SK-N-SH (cell line): ENCODE measurements around the gene RNF8. TPM values are rescaled to one million over a fixed set of nuclear protein-coding genes. Genes with fewer than 3 reads are reported as not detected.

ENCODE experiments used
- CTCF ChIA-PET: fragments of 300-600, 350-600 bp; formaldehyde crosslinking; extraction: SDS; loops from one replicate; lab custom pipeline; 2021; lab: Yijun Ruan, JAX
- POLR2A ChIA-PET: fragments of 350-600 bp; sonication (Branson Sonifier 250); formaldehyde crosslinking; extraction: SDS; loops from one replicate; lab custom pipeline; 2020; ENCODE audit warnings: antibody characterized with exemption, inconsistent platforms; lab: Yijun Ruan, JAX
- DNase-seq: peaks from one replicate; pipeline ENCODE4 v3.0.0; 2012
- H2AFZ ChIP-seq: fragments of 200-600 bp; sonication (generic); 2 replicates; pipeline ENCODE4 v1.8.1; 2016; ENCODE audit warnings: antibody characterized with exemption, mild to moderate bottlenecking, low read depth
- H3F3A ChIP-seq: fragments of 200-600 bp; sonication (generic); replicated peaks from 2 replicates; pipeline ENCODE3; 2016; ENCODE audit warnings: antibody characterized with exemption, mild to moderate bottlenecking; ENCODE audit not compliant: insufficient read depth
- H3K27ac ChIP-seq, 2 experiments: fragments of 200-500 bp in 1 of 2; fragments of 200-600 bp in 1 of 2; sonication (Bioruptor generic) in 1 of 2; sonication (generic), shearing (Covaris generic) in 1 of 2; 2 replicates each; pipeline versions ENCODE4 v1.5.1 to v1.6.1; 2014 to 2016; ENCODE audit warnings: low read depth in 2 of 2, inconsistent platforms in 1 of 2, low read length in 1 of 2, mild to moderate bottlenecking in 1 of 2, mixed read lengths in 1 of 2
- H3K27me3 ChIP-seq: fragments of 200-600 bp; sonication (generic), shearing (Covaris generic); 2 replicates; pipeline ENCODE4 v1.6.1; 2016; ENCODE audit warnings: mixed run types; ENCODE audit not compliant: insufficient read depth
- H3K36me3 ChIP-seq, 2 experiments: fragments of 200-500 bp in 1 of 2; fragments of 200-600 bp in 1 of 2; sonication (Bioruptor generic) in 1 of 2; sonication (generic) in 1 of 2; replicated peaks in 1 of 2; 2 replicates each; pipeline versions ENCODE3 to v1.5.1; 2014 to 2016; ENCODE audit warnings: low read length in 1 of 2, mild to moderate bottlenecking in 1 of 2; ENCODE audit not compliant: insufficient read depth in 2 of 2, control insufficient read depth in 1 of 2
- H3K4me1 ChIP-seq, 2 experiments: fragments of 200-500 bp in 1 of 2; fragments of 200-600 bp in 1 of 2; sonication (Bioruptor generic) in 1 of 2; sonication (generic), shearing (Covaris generic) in 1 of 2; 2 replicates each; pipeline versions ENCODE4 v1.5.1 to v1.6.1; 2014 to 2016; ENCODE audit warnings: low read depth in 1 of 2, low read length in 1 of 2, mixed run types in 1 of 2; ENCODE audit not compliant: insufficient read depth in 2 of 2, control insufficient read depth in 1 of 2
- H3K4me2 ChIP-seq: fragments of 200-600 bp; sonication (generic), shearing (Covaris generic); 2 replicates; pipeline ENCODE4 v1.6.1; 2017; ENCODE audit warnings: mixed run types
- H3K4me3 ChIP-seq, 2 experiments: fragments of 200-500 bp in 1 of 2; fragments of 200-600 bp in 1 of 2; sonication (Bioruptor generic) in 1 of 2; sonication (generic), shearing (Covaris generic) in 1 of 2; 2 replicates each; pipeline versions ENCODE4 v1.5.1 to v1.8.1; 2014 to 2016; ENCODE audit warnings: low read depth in 2 of 2, inconsistent platforms in 1 of 2, low read length in 1 of 2, mild to moderate bottlenecking in 1 of 2, mixed read lengths in 1 of 2, moderate library complexity in 1 of 2
- H3K79me2 ChIP-seq: fragments of 200-600 bp; sonication (generic); 2 replicates; pipeline ENCODE4 v1.8.1; 2017; ENCODE audit warnings: mild to moderate bottlenecking; ENCODE audit not compliant: insufficient read depth
- H3K9ac ChIP-seq: fragments of 200-600 bp; sonication (generic); 2 replicates; pipeline ENCODE4 v1.6.1; 2017; ENCODE audit warnings: mixed run types
- H3K9me2 ChIP-seq: fragments of 200-600 bp; sonication (generic); 2 replicates; pipeline ENCODE4 v1.6.1; 2017; ENCODE audit warnings: mixed run types
- H3K9me3 ChIP-seq: fragments of 200-600 bp; sonication (generic); 2 replicates; pipeline ENCODE4 v1.6.1; 2017; ENCODE audit warnings: mixed run types, mild to moderate bottlenecking, moderate library complexity
- H4K20me1 ChIP-seq: fragments of 200-600 bp; sonication (generic); 2 replicates; pipeline ENCODE4 v1.6.1; 2017; ENCODE audit warnings: mild to moderate bottlenecking, mixed run types; ENCODE audit not compliant: insufficient read depth
- ELF1 ChIP-seq: IDR thresholded peaks from 2 replicates; pipeline ENCODE4 v1.4.0; 2012
- EP300 ChIP-seq, 2 experiments: IDR thresholded peaks; 2 replicates each; pipeline versions ENCODE4 v1.4.0 to v1.6.1; 2012; ENCODE audit warnings: borderline replicate concordance in 1 of 2, low read depth in 1 of 2, low read length in 1 of 2
- FOXJ3 ChIP-seq: sonication (generic); formaldehyde crosslinking; IDR thresholded peaks from 2 replicates; pipeline ENCODE4 v1.5.1; 2020; ENCODE audit warnings: mild to moderate bottlenecking, missing genetic modification reagents
- JUND ChIP-seq: IDR thresholded peaks from 2 replicates; pipeline ENCODE4 v1.4.0; 2012
- RCOR1 ChIP-seq: fragments of 150-350 bp; IDR thresholded peaks from 2 replicates; pipeline ENCODE4 v1.6.1; 2017; ENCODE audit warnings: antibody characterized with exemption, low read length
- WGBS: methylation state at CpG from one replicate; pipeline ENCODE4 v1.1.6; 2017; ENCODE audit warnings: low lambda C conversion rate; 5-methylcytosine and 5-hydroxymethylcytosine counted together
- polyA plus RNA-seq, 3 experiments: library from polyadenylated mRNA; depleted of rRNA; stranded (reverse); fragments of >200 nt; gene quantifications; 2 replicates each; pipeline ENCODE4 v1.2.3, GENCODE V29; 2012
- TF ChIP-seq, protein P1 (sequence below): fragments of 150-350 bp; IDR thresholded peaks from 2 replicates; pipeline ENCODE4 v1.6.1; 2017; ENCODE audit warnings: antibody characterized with exemption, low read length, low read depth, borderline replicate concordance
- TF ChIP-seq, protein P2 (sequence below): fragments of 150-350 bp; IDR thresholded peaks from 2 replicates; pipeline ENCODE4 v1.6.1; 2016; ENCODE audit warnings: mild to moderate bottlenecking, low read depth, low read length
- TF ChIP-seq, protein P3 (sequence below): IDR thresholded peaks from 2 replicates; pipeline ENCODE4 v1.4.0; 2012; ENCODE audit warnings: low read depth, borderline replicate concordance
- TF ChIP-seq, protein P4 (sequence below): IDR thresholded peaks from 2 replicates; pipeline ENCODE4 v1.4.0; 2012; ENCODE audit warnings: low read depth

Gene RNF8
- polyA plus RNA-seq, 1 of the 3 experiments (the other 2 are of a cell fraction), result 21.7 TPM

DNA sequence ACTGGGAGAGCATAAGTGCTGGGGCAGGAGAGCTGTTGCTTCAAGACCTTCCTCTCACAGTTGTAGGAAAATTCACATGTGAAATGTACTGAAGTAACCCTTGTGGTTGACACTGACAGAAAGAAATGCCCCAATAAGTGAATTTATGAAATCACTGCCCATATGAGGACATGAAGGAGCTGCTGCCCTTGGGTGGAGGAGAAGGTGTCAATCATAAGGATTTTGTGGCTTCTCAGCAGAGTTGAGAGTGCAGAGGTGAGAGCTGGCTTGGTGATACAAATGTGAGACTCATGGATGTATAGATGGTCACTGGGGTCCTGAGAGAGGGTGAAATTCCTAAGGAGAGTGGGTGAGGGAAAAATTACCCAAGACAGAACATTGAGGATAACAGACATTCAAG is 45.3 kb downstream of the RNF8 start:
- no peaks in the 10 kb centered on the region for H3F3A ChIP-seq
- POLR2A ChIA-PET, result no interaction called here
- H3K4me2 ChIP-seq, result no peak overlapping the region
- H3K4me3 ChIP-seq, result no peak overlapping the region
- no peaks in the 10 kb centered on the region for H4K20me1 ChIP-seq
- H3K27ac ChIP-seq, result no peak overlapping the region
- DNase-seq, result no peak
- no peaks in the 10 kb centered on the region for H3K9me3 ChIP-seq
- peaks cover 0 to under 1% of the 10 kb centered on the region in 2 experiments; a peak in 1 of 4 replicates for H3K4me1 ChIP-seq
- no peak for TF ChIP-seq ELF1
- TF ChIP-seq, protein P1, sequence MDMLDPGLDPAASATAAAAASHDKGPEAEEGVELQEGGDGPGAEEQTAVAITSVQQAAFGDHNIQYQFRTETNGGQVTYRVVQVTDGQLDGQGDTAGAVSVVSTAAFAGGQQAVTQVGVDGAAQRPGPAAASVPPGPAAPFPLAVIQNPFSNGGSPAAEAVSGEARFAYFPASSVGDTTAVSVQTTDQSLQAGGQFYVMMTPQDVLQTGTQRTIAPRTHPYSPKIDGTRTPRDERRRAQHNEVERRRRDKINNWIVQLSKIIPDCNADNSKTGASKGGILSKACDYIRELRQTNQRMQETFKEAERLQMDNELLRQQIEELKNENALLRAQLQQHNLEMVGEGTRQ, result no peak
- TF ChIP-seq EP300 (IDR thresholded peaks at IDR 0.05; ENCODE audit: borderline replicate concordance in 1 of 2, low read depth in 1 of 2, low read length in 1 of 2), result no peak
- TF ChIP-seq, all 33 proteins: peak for 0
- Histone ChIP-seq H3K27me3 (0 out of 2 replicates have a peak, but pooled peaks cover 5% of the 10 kb centered on the region), H3K79me2 (no peaks in the 10 kb centered on the region), H2AFZ (no peak overlapping the region), H3K9me2 (no peaks in the 10 kb centered on the region), H3K9ac (no peak overlapping the region), H3K36me3 (no peaks in the 10 kb centered on the region)
- CTCF ChIA-PET, result interaction anchor here (1.6 to 2.1 kb wide), 2 partner anchors 16 to 19 kb away, joined by 5 to 6 read pairs; no protein-coding TSS in a partner anchor

DNA sequence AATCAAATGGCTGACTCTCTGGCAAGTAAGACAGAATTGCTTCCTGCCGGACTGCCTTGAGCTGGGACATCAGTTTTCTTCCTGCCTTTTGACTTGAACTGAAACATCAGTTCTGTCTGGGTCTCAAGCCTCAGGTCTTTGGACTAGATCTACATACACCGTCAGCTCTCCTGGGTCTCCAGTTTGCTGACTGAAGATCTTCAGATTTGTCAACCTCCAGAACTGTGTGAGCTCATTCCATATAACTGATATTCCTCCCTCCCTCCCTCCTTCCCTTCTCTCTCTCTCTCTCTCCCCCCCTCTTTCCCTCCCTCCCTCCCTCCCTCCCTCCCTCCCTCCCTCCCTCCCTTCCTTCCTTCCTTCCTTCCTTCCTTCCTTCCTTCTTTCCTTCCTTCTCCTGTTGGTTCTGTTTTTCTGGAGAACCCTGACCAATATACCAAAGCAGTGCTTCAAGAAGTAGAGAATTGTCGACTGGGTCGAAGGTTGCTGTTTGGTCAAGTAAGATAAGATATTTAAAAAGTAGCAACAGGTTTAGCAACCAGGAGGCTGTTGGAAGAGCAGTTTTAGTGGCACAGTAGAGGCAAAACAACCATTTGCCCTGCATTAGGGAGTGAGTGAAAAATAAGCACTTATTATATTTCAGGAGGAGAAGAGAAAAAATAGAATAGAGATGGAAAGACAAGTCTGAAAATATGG is 46.2 kb downstream of the RNF8 start:
- Histone ChIP-seq H3F3A (no peaks in the 10 kb centered on the region), H3K79me2 (no peaks in the 10 kb centered on the region), H3K27me3 (0 out of 2 replicates have a peak, but pooled peaks cover 5% of the 10 kb centered on the region), H3K36me3 (no peaks in the 10 kb centered on the region), H3K4me2 (no peak overlapping the region), H3K9me2 (no peaks in the 10 kb centered on the region), H3K9me3 (no peaks in the 10 kb centered on the region), H4K20me1 (no peaks in the 10 kb centered on the region), H3K9ac (no peak overlapping the region), H3K27ac (no peak overlapping the region), H3K4me1 (no peaks in the 10 kb centered on the region; a peak in 1 of 4 replicates), H2AFZ (no peak overlapping the region), H3K4me3 (no peak overlapping the region)
- TF ChIP-seq, protein P2, sequence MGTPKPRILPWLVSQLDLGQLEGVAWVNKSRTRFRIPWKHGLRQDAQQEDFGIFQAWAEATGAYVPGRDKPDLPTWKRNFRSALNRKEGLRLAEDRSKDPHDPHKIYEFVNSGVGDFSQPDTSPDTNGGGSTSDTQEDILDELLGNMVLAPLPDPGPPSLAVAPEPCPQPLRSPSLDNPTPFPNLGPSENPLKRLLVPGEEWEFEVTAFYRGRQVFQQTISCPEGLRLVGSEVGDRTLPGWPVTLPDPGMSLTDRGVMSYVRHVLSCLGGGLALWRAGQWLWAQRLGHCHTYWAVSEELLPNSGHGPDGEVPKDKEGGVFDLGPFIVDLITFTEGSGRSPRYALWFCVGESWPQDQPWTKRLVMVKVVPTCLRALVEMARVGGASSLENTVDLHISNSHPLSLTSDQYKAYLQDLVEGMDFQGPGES, result no peak
- TF ChIP-seq, protein P3, sequence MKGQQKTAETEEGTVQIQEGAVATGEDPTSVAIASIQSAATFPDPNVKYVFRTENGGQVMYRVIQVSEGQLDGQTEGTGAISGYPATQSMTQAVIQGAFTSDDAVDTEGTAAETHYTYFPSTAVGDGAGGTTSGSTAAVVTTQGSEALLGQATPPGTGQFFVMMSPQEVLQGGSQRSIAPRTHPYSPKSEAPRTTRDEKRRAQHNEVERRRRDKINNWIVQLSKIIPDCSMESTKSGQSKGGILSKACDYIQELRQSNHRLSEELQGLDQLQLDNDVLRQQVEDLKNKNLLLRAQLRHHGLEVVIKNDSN, result no peak
- TF ChIP-seq, protein P4, sequence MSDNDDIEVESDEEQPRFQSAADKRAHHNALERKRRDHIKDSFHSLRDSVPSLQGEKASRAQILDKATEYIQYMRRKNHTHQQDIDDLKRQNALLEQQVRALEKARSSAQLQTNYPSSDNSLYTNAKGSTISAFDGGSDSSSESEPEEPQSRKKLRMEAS, result no peak
- TF ChIP-seq FOXJ3 (CRISPR knock-in tag) (no peak), JUND (no peak), EP300 (IDR thresholded peaks at IDR 0.05; ENCODE audit: borderline replicate concordance in 1 of 2, low read depth in 1 of 2, low read length in 1 of 2) (no peak), RCOR1 (no peak)
- CTCF ChIA-PET, result interaction anchor here (0.6 to 2.1 kb wide), 3 partner anchors 17 to 82 kb away, joined by 3 to 6 read pairs (median 5); no protein-coding TSS in a partner anchor
- WGBS, result 64% methylated on average over 4 of the region's 4 CpGs
- POLR2A ChIA-PET, result no interaction called here
- DNase-seq, result no peak
